Transverse colon (tissue), 4 donors: Measurements from ENCODE around the gene IGDCC3.

ENCODE experiments used
- POLR2A ChIP-seq: fragments of 450-650 bp; IDR thresholded peaks from one replicate; pipeline ENCODE4 v1.6.1; 2016; ENCODE audit warnings: antibody characterized with exemption, mild to moderate bottlenecking, moderate library complexity
- POLR2AphosphoS5 ChIP-seq, 3 donors: sonication (generic); formaldehyde crosslinking; IDR thresholded peaks; one replicate each; pipeline ENCODE4 v1.6.1; 2016; ENCODE audit warnings: antibody characterized with exemption in 3 of 3
- TF ChIP-seq, protein P1 (sequence below), 5 experiments: fragments of 200-600 bp in 3 of 5; fragments of 450-650 bp in 2 of 5; sonication (generic) in 3 of 5; IDR thresholded peaks; 1 replicate in 2 of 5; 2 replicates in 3 of 5; pipeline ENCODE4 v1.5.1; 2016 to 2017; ENCODE audit warnings: antibody characterized with exemption in 5 of 5, inconsistent platforms in 3 of 5, mild to moderate bottlenecking in 2 of 5, moderate library complexity in 1 of 5

DNA sequence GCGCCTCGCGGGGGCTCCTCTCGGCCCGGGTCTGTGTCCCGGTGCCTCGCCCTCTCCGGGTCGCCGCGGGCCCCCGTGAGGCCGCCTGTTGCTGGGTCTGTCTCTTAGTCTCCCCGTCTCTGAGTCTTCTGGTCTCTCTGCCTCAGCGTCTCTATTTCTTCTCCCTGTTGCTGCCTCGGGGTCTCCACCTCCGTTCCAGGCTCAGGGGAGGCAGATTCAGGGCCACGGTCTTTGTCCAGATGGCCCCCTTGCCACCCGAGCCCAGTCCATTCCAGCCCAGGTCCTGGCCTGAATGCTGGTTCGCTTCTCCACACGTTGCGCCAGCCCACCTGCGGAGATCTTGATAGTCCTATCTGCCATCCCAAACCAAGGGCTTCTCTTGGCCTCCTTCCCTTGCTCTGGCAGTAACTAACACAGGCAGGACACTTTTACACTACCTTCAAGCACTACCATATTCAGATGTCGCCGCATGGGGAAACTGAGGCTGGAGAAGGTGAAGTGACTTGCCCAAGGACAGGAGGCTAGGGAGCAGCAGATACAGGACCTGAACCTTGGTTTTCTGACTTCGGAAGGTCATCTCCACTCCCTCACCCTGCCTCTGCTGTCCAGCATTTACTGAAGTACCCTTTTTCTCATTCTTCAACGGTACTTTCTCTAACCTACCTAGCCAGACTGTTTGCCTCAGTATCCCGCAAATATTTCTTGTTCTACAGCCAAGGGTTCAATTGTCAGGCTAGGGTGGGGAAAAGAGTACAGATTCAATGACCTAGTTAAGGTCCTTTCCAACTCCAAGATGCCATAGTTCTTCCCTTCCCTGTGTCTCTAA is 45.6 kb upstream of the IGDCC3 start:
- TF ChIP-seq, protein P1, sequence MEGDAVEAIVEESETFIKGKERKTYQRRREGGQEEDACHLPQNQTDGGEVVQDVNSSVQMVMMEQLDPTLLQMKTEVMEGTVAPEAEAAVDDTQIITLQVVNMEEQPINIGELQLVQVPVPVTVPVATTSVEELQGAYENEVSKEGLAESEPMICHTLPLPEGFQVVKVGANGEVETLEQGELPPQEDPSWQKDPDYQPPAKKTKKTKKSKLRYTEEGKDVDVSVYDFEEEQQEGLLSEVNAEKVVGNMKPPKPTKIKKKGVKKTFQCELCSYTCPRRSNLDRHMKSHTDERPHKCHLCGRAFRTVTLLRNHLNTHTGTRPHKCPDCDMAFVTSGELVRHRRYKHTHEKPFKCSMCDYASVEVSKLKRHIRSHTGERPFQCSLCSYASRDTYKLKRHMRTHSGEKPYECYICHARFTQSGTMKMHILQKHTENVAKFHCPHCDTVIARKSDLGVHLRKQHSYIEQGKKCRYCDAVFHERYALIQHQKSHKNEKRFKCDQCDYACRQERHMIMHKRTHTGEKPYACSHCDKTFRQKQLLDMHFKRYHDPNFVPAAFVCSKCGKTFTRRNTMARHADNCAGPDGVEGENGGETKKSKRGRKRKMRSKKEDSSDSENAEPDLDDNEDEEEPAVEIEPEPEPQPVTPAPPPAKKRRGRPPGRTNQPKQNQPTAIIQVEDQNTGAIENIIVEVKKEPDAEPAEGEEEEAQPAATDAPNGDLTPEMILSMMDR (IDR thresholded peaks at IDR 0.05): no peak
- TF ChIP-seq POLR2AphosphoS5 (IDR thresholded peaks at IDR 0.05) (no peak), POLR2A (no peak)
